B cell (primary cell): ENCODE measurements around the gene TRIO. TPM values are rescaled to one million over a fixed set of nuclear protein-coding genes. Genes with fewer than 3 reads are reported as not detected.

Experiments
- ATAC-seq: fragments of 200-7000 bp; cut with Tn5 transposase; one replicate; pipeline ENCODE4 v1.10.0; 2021; ENCODE audit warnings: low read depth, mild to moderate bottlenecking, moderate number of reproducible peaks, moderate library complexity
- CTCF ChIA-PET: fragments of 350-600 bp; sonication (Branson Sonifier 250); formaldehyde crosslinking; loops from one replicate; lab custom pipeline; 2021; ENCODE audit warnings: antibody characterized with exemption, inconsistent platforms; lab: Charles Lee
- POLR2A ChIA-PET: fragments of 350-600 bp; sonication (Branson Sonifier 250); formaldehyde crosslinking; loops from one replicate; lab custom pipeline; 2021; ENCODE audit warnings: antibody characterized with exemption; lab: Charles Lee
- DNase-seq: peaks from one replicate; pipeline ENCODE4 v3.0.0; 2013
- H2AFZ ChIP-seq: 2 replicates; pipeline ENCODE4 v1.6.1; 2012; ENCODE audit warnings: mild to moderate bottlenecking, low read depth, low read length; ENCODE audit not compliant: insufficient read depth, poor library complexity, severe bottlenecking
- H3K27ac ChIP-seq, 2 donors: 1 replicate in 1 of 2; 2 replicates in 1 of 2; pipeline ENCODE4 v1.5.1; 2012 to 2013; ENCODE audit warnings: low read length in 2 of 2, mild to moderate bottlenecking in 2 of 2, moderate library complexity in 1 of 2
- H3K27me3 ChIP-seq, 4 experiments: fragments of 200-600 bp in 1 of 4; sonication (generic) in 1 of 4; replicated peaks in 1 of 4; 1 replicate in 2 of 4; 2 replicates in 2 of 4; pipeline versions ENCODE4 v1.6.1 to v1.7.0; 2013 to 2016; ENCODE audit warnings: low read length in 3 of 4, mild to moderate bottlenecking in 2 of 4, mixed read lengths in 1 of 4, moderate library complexity in 1 of 4; ENCODE audit not compliant: insufficient read depth in 4 of 4, control insufficient read depth in 3 of 4; ENCODE audit errors: control extremely low read depth in 1 of 4
- H3K36me3 ChIP-seq, 2 experiments: replicated peaks in 1 of 2; 1 replicate in 1 of 2; 2 replicates in 1 of 2; pipeline versions ENCODE4 v1.6.1 to v1.7.1; 2013; ENCODE audit warnings: low read length in 1 of 2; ENCODE audit not compliant: insufficient read depth in 2 of 2, control insufficient read depth in 1 of 2; ENCODE audit errors: control extremely low read depth in 1 of 2, extremely low read depth in 1 of 2
- H3K4me1 ChIP-seq, 2 donors: fragments of 200-600 bp in 1 of 2; sonication (generic) in 1 of 2; 1 replicate in 1 of 2; 2 replicates in 1 of 2; pipeline versions ENCODE4 v1.5.1 to v1.6.1; 2013 to 2017; ENCODE audit warnings: low read length in 2 of 2; ENCODE audit not compliant: control insufficient read depth in 2 of 2, insufficient read depth in 2 of 2
- H3K4me2 ChIP-seq: replicated peaks from 2 replicates; pipeline ENCODE3; 2012; ENCODE audit warnings: mild to moderate bottlenecking, low read depth, low read length; ENCODE audit not compliant: poor library complexity, severe bottlenecking
- H3K4me3 ChIP-seq, 5 experiments: fragments of 200-600 bp in 1 of 5; sonication (generic) in 1 of 5; 1 replicate in 3 of 5; 2 replicates in 2 of 5; pipeline versions ENCODE4 v1.5.1 to v1.7.0; 2011 to 2016; ENCODE audit warnings: low read length in 4 of 5, mild to moderate bottlenecking in 4 of 5, low read depth in 2 of 5, control low read depth in 1 of 5, moderate library complexity in 1 of 5; ENCODE audit not compliant: insufficient read depth in 1 of 5; ENCODE audit errors: control extremely low read depth in 1 of 5, extremely low read depth in 1 of 5
- H3K79me2 ChIP-seq: fragments of 200-600 bp; sonication (generic); one replicate; pipeline ENCODE4 v1.6.0; 2016; ENCODE audit warnings: low read length; ENCODE audit not compliant: control insufficient read depth, insufficient read depth
- H3K9ac ChIP-seq: fragments of 200-600 bp; sonication (generic); 2 replicates; pipeline ENCODE4 v1.6.1; 2017; ENCODE audit warnings: mild to moderate bottlenecking, low read length, moderate library complexity
- H3K9me3 ChIP-seq, 3 donors: one replicate each; pipeline versions ENCODE4 v1.6.1 to v1.7.1; 2013; ENCODE audit warnings: low read length in 2 of 3; ENCODE audit not compliant: control insufficient read depth in 2 of 3, insufficient read depth in 1 of 3; ENCODE audit errors: control extremely low read depth in 1 of 3
- H4K20me1 ChIP-seq: 2 replicates; pipeline ENCODE4 v1.6.0; 2012; ENCODE audit warnings: mild to moderate bottlenecking, low read length; ENCODE audit not compliant: insufficient read depth, control insufficient read depth, poor library complexity, severe bottlenecking
- H3K27ac Mint-ChIP-seq: one replicate; pipeline ENCODE4 v1.8.0; 2021; ENCODE audit warnings: mixed read lengths
- H3K27me3 Mint-ChIP-seq: one replicate; pipeline ENCODE4 v1.8.0; 2021; ENCODE audit warnings: mixed read lengths
- H3K4me1 Mint-ChIP-seq: one replicate; pipeline ENCODE4 v1.8.0; 2021; ENCODE audit warnings: mixed read lengths
- H3K4me3 Mint-ChIP-seq: one replicate; pipeline ENCODE4 v1.8.0; 2021; ENCODE audit warnings: mixed read lengths
- H3K9me3 Mint-ChIP-seq: one replicate; pipeline ENCODE4 v1.8.0; 2022; ENCODE audit warnings: mixed read lengths; ENCODE audit not compliant: insufficient read depth
- EZH2 ChIP-seq: IDR thresholded peaks from 2 replicates; pipeline ENCODE4 v1.6.1; 2012; ENCODE audit warnings: borderline replicate concordance, low read depth, mild to moderate bottlenecking, moderate library complexity, low read length; ENCODE audit not compliant: insufficient read depth, poor library complexity, severe bottlenecking
- WGBS: methylation state at CpG from one replicate; pipeline ENCODE4 v1.1.5; 2013; ENCODE audit warnings: missing lambda C conversion rate; ENCODE audit not compliant: insufficient coverage; 5-methylcytosine and 5-hydroxymethylcytosine counted together
- intact Hi-C: fragments of 100-400 bp; cut with micrococcal nuclease; formaldehyde crosslinking; loops from one replicate; pipeline ENCODE4 v1.10.0; 2022
- polyA plus RNA-seq: library from polyadenylated mRNA; depleted of rRNA; stranded (reverse); fragments of >200 nt; gene quantifications from 2 replicates; pipeline ENCODE4 v1.2.3, GENCODE V29; 2012
- total RNA-seq, 2 donors: library from RNA; stranded (reverse); fragments of 120-200 nt in 1 of 2; gene quantifications; 1 replicate in 1 of 2; 2 replicates in 1 of 2; pipeline versions ENCODE4 v1.2.3 to v1.2.4, GENCODE V29; 2013 to 2022
- TF ChIP-seq, protein P1 (sequence below): fragments of 200-600 bp; IDR thresholded peaks from one replicate; pipeline ENCODE4 v1.8.0; 2022; ENCODE audit warnings: antibody characterized with exemption, mild to moderate bottlenecking

Gene TRIO
- total and polyA plus RNA-seq, 2 donors (not counting 1 experiment from before 2014, with no cell fraction given), result 90.5 to 479 TPM

DNA sequence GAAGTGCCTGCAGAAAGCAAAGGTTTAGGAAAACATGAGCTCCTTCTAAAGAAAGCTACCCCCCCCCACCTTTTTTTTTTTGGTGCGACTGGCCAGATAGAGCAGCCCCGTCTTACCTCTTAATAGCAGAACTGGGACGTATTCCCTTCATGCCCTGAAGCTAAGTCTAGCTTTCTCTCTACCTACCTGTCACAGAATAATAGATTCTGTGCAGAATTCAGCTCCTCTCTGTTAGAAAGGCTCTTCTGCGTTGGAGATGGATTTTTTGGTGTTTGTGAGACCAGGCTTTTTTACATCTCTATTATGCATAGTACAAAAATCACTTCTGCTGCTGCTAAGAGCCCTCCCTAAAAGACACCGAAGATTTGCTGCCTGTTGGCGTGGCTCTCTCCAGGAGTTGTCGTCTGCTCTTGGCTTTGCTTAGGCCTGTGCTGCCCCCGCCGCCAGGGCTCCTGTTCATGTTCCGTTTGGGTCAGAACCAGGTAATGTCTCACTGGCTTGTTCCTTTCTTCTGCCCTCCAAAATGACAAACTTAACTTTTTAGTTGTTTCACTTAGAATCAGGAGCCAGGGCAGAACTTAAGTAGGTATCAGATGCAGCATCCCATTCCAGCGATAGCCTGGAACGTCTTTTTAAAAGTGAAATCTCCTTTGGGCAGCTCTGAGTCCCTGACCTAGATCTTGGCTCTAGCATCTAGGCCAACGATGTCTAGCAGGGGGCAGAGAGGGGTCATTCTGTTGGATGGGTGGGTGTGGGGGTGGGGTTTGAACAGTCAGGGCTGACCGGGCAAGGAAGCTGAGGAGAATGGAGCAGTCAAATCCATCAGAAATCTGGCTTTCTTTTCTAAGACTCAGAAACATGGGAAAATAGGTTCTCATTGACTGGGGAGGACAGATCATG, 2.5 kb downstream of the TRIO start:
- 94% methylated on average over 10 of the region's 14 CpGs for WGBS

More for the DNA sequence above, 2.5 kb downstream of the TRIO start:
- ChIA-PET CTCF (interaction anchor here (0.7 to 7.4 kb wide), 13 partner anchors 9 to 218 kb away, joined by 3 to 64 read pairs (median 5); no protein-coding TSS in a partner anchor), POLR2A (interaction anchor here (0.6 to 4.8 kb wide), 8 partner anchors 10 to 113 kb away, joined by 3 to 53 read pairs (median 8); no protein-coding TSS in a partner anchor)
- Histone ChIP-seq H3K4me1 (peaks cover 55 to 58% of the 10 kb centered on the region in 2 donors), H3K79me2 (peaks cover 73% of the 10 kb centered on the region), H3K36me3 (no peaks in the 10 kb centered on the region), H3K27ac (peak overlapping the region; percentile 67 to 95), H2AFZ (peak overlapping the region; percentile 37), H3K27me3 (no peaks in the 10 kb centered on the region), H3K4me3 (peak overlapping the region; percentile 43 to 97 (median 93)), H4K20me1 (peaks cover 14% of the 10 kb centered on the region), H3K4me2 (peak overlapping the region; percentile 98), H3K9me3 (no peaks in the 10 kb centered on the region), H3K9ac (peak overlapping the region; percentile 93)
- peak overlapping the region; percentile 97 for H3K27ac Mint-ChIP-seq
- no peaks in the 10 kb centered on the region for H3K9me3 Mint-ChIP-seq
- no peaks in the 10 kb centered on the region for H3K27me3 Mint-ChIP-seq
- ATAC-seq (no peak), DNase-seq (no peak)
- intact Hi-C loops, result loop anchor here (1.0 to 10.0 kb wide), 8 partner anchors 10 to 849 kb away; partner anchors contain the start of gene OTULINL
- peak overlapping the region; percentile 86 for H3K4me3 Mint-ChIP-seq
- TF ChIP-seq, protein P1, sequence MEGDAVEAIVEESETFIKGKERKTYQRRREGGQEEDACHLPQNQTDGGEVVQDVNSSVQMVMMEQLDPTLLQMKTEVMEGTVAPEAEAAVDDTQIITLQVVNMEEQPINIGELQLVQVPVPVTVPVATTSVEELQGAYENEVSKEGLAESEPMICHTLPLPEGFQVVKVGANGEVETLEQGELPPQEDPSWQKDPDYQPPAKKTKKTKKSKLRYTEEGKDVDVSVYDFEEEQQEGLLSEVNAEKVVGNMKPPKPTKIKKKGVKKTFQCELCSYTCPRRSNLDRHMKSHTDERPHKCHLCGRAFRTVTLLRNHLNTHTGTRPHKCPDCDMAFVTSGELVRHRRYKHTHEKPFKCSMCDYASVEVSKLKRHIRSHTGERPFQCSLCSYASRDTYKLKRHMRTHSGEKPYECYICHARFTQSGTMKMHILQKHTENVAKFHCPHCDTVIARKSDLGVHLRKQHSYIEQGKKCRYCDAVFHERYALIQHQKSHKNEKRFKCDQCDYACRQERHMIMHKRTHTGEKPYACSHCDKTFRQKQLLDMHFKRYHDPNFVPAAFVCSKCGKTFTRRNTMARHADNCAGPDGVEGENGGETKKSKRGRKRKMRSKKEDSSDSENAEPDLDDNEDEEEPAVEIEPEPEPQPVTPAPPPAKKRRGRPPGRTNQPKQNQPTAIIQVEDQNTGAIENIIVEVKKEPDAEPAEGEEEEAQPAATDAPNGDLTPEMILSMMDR, result no peak
- TF ChIP-seq EZH2, result no peak
- H3K4me1 Mint-ChIP-seq, result peaks cover 60% of the 10 kb centered on the region
